GM23338 (cell line): ENCODE results near the gene CXXC5. TPM values are rescaled to one million over a fixed set of nuclear protein-coding genes. Genes with fewer than 3 reads are reported as not detected.

Experiments used
- ATAC-seq: fragments of 200-7000 bp; cut with Tn5 transposase; 3 replicates; pipeline ENCODE4 v1.9.1; 2020
- DNase-seq: peaks from one replicate; pipeline ENCODE4 v3.0.0-alpha.2; 2015; ENCODE audit warnings: low spot score
- H2AFZ ChIP-seq: fragments of 200-600 bp; sonication (generic); 2 replicates; pipeline ENCODE4 v1.8.0; 2016; ENCODE audit warnings: antibody characterized with exemption, mild to moderate bottlenecking, moderate library complexity
- H3F3A ChIP-seq: fragments of 200-600 bp; sonication (generic); replicated peaks from 2 replicates; pipeline ENCODE4 v1.8.0; 2017; ENCODE audit warnings: antibody characterized with exemption, mixed run types, low read depth
- H3K27ac ChIP-seq: fragments of 200-600 bp; sonication (generic); 2 replicates; pipeline ENCODE4 v1.6.1; 2016; ENCODE audit warnings: low read depth
- H3K27me3 ChIP-seq: fragments of 200-600 bp; sonication (generic); 2 replicates; pipeline ENCODE4 v1.8.0; 2016; ENCODE audit warnings: mild to moderate bottlenecking, mixed run types, moderate library complexity; ENCODE audit not compliant: insufficient read depth
- H3K36me3 ChIP-seq: fragments of 200-600 bp; sonication (generic); 2 replicates; pipeline ENCODE4 v1.8.0; 2016; ENCODE audit warnings: mild to moderate bottlenecking; ENCODE audit not compliant: insufficient read depth
- H3K4me1 ChIP-seq: fragments of 200-600 bp; sonication (generic); 2 replicates; pipeline ENCODE4 v1.8.0; 2016; ENCODE audit warnings: mild to moderate bottlenecking, moderate library complexity; ENCODE audit not compliant: insufficient read depth
- H3K4me2 ChIP-seq: fragments of 200-600 bp; sonication (generic); 2 replicates; pipeline ENCODE4 v1.7.1; 2017; ENCODE audit warnings: mixed run types
- H3K4me3 ChIP-seq: fragments of 200-600 bp; sonication (generic); 2 replicates; pipeline ENCODE4 v1.6.1; 2016; ENCODE audit warnings: mixed run types
- H3K79me2 ChIP-seq: fragments of 200-600 bp; sonication (generic); replicated peaks from 2 replicates; pipeline ENCODE4 v1.8.0; 2017; ENCODE audit warnings: mild to moderate bottlenecking; ENCODE audit not compliant: insufficient read depth
- H3K9me2 ChIP-seq: fragments of 200-600 bp; sonication (generic); 2 replicates; pipeline ENCODE4 v1.8.0; 2017; ENCODE audit not compliant: insufficient read depth
- H4K20me1 ChIP-seq: fragments of 200-600 bp; sonication (generic); replicated peaks from 2 replicates; pipeline ENCODE4 v1.8.0; 2017; ENCODE audit warnings: mild to moderate bottlenecking; ENCODE audit not compliant: insufficient read depth
- H3K27ac Mint-ChIP-seq: 2 replicates; pipeline ENCODE4 v1.8.0; 2020; ENCODE audit warnings: inconsistent platforms, mild to moderate bottlenecking, moderate library complexity, mixed read lengths
- H3K27me3 Mint-ChIP-seq: 3 replicates; pipeline ENCODE4 v1.8.0; 2022; ENCODE audit warnings: low read depth, mild to moderate bottlenecking, moderate library complexity, mixed read lengths, inconsistent platforms; ENCODE audit not compliant: insufficient read depth, poor library complexity
- H3K36me3 Mint-ChIP-seq: 3 replicates; pipeline ENCODE4 v1.8.0; 2021; ENCODE audit warnings: low read depth, mild to moderate bottlenecking, inconsistent platforms, moderate library complexity, mixed read lengths
- H3K4me1 Mint-ChIP-seq: 3 replicates; pipeline ENCODE4 v1.8.0; 2020; ENCODE audit warnings: mild to moderate bottlenecking, inconsistent platforms, mixed read lengths
- H3K4me3 Mint-ChIP-seq: 3 replicates; pipeline ENCODE4 v1.8.0; 2021; ENCODE audit warnings: moderate library complexity, mild to moderate bottlenecking, inconsistent platforms, mixed read lengths
- H3K9me3 Mint-ChIP-seq: 3 replicates; pipeline ENCODE4 v1.8.0; 2020; ENCODE audit warnings: moderate library complexity, mild to moderate bottlenecking, inconsistent platforms, mixed read lengths
- CREB1 ChIP-seq: fragments of 250-450 bp; sonication (Bioruptor Pico); IDR thresholded peaks from 2 replicates; pipeline ENCODE4 v1.5.0; 2020; ENCODE audit warnings: low read depth, mild to moderate bottlenecking, moderate library complexity
- EZH2 ChIP-seq: fragments of 200-600 bp; sonication (generic); IDR thresholded peaks from one replicate; pipeline ENCODE4 v1.8.0; 2017; ENCODE audit warnings: antibody characterized with exemption, mild to moderate bottlenecking, low read depth; ENCODE audit not compliant: unreplicated experiment
- EZH2phosphoT487 ChIP-seq: fragments of 200-600 bp; sonication (generic); IDR thresholded peaks from one replicate; pipeline ENCODE4 v1.8.1; 2018; ENCODE audit warnings: antibody characterized with exemption; ENCODE audit not compliant: unreplicated experiment
- JUNB ChIP-seq: IDR thresholded peaks from one replicate; pipeline ENCODE4 v1.6.1; 2016; ENCODE audit warnings: antibody characterized with exemption; ENCODE audit not compliant: unreplicated experiment
- POLR2AphosphoS5 ChIP-seq: IDR thresholded peaks from 2 replicates; pipeline ENCODE4 v1.6.1; 2016; ENCODE audit warnings: antibody characterized with exemption, low read depth
- STAT1 ChIP-seq: IDR thresholded peaks from one replicate; pipeline ENCODE4 v1.6.1; 2016; ENCODE audit warnings: antibody characterized with exemption; ENCODE audit not compliant: unreplicated experiment
- ZNF114 ChIP-seq: fragments of 250-450 bp; sonication (Bioruptor Pico); IDR thresholded peaks from 2 replicates; pipeline ENCODE4 v1.5.0; 2020; ENCODE audit warnings: mild to moderate bottlenecking, moderate library complexity
- ZNF331 ChIP-seq: fragments of 250-450 bp; sonication (Bioruptor Pico); IDR thresholded peaks from 2 replicates; pipeline ENCODE4 v1.5.0; 2020; ENCODE audit warnings: low read depth, mild to moderate bottlenecking, moderate library complexity
- polyA plus RNA-seq: library from polyadenylated mRNA; unstranded; fragments of >200 nt; fragmentation: Nextera tagmentation; extraction: Ambion mirVana; gene quantifications from 2 replicates; pipeline ENCODE4 v1.2.1, GENCODE V29; 2016
- total RNA-seq: library from RNA; depleted of rRNA; stranded (reverse); fragments of >200 nt; shearing (Covaris generic); gene quantifications from 2 replicates; pipeline ENCODE4 v1.2.3, GENCODE V29; 2014
- TF ChIP-seq, protein P1 (sequence below): fragments of 250-450 bp; sonication (Bioruptor Pico); IDR thresholded peaks from 2 replicates; pipeline ENCODE4 v1.5.0; 2020; ENCODE audit warnings: mild to moderate bottlenecking, moderate library complexity
- TF ChIP-seq, protein P2 (sequence below), 2 experiments: fragments of 200-600 bp in 1 of 2; sonication (generic) in 1 of 2; conservative IDR thresholded peaks; 2 replicates each; pipeline versions ENCODE4 v1.5.1 to v1.6.1; 2016 to 2017; ENCODE audit warnings: antibody characterized with exemption in 2 of 2, low read depth in 2 of 2, mild to moderate bottlenecking in 2 of 2, moderate library complexity in 1 of 2
- TF ChIP-seq, protein P3 (sequence below): IDR thresholded peaks from 2 replicates; pipeline ENCODE4 v1.6.1; 2016; ENCODE audit warnings: antibody characterized with exemption

The CXXC5 gene
- total and polyA plus RNA-seq, 2 experiments from 2014 or later, result 63.3 to 111 TPM

DNA sequence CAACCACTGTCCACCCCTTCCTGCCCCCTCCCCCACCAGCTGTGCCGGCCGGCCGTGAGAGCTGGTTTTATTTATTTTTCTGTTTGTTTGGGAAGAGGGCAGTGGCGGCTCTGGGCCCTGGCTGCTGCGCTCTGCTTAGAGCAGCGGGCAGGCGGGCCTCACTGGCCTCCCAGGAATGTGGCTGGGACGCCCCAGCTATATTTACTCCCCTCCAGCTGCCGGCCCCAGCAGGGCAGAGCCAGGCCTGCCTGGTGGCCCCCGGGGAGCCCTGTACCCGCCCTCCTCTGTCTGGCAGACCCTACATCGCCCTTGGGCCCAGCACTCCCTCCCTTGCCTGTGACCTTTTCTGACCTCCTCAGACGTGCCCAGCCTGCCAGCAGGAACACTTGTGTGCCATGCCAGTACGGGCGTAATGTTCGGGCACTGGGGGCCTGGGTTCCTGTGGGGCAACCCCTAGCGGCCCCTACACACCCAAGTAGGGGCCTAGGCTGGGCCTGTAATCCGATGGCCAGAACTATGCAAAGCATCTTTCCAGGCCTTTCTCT lies 7.7 kb downstream of the CXXC5 start:
- DNase-seq, result peak; percentile 67
- H3K9me3 Mint-ChIP-seq, result no peaks in the 10 kb centered on the region
- no peak overlapping the region for H3K4me3 ChIP-seq
- H3K4me1 Mint-ChIP-seq, result peaks cover 82% of the 10 kb centered on the region
- no peaks in the 10 kb centered on the region for H3K36me3 ChIP-seq
- peaks cover 17% of the 10 kb centered on the region for H3F3A ChIP-seq
- peaks cover 82% of the 10 kb centered on the region for H4K20me1 ChIP-seq
- H3K4me1 ChIP-seq, result peaks cover 86% of the 10 kb centered on the region
- H3K27me3 Mint-ChIP-seq, result peaks cover 29% of the 10 kb centered on the region
- no peak overlapping the region for H3K27ac ChIP-seq
- H3K27ac Mint-ChIP-seq, result peak overlapping the region; percentile 78; the same call in 1 of the 2 replicates
- no peaks in the 10 kb centered on the region for H3K36me3 Mint-ChIP-seq
- 0 out of 2 replicates have a peak, but pooled peaks cover 3% of the 10 kb centered on the region for H3K27me3 ChIP-seq
- no peak for TF ChIP-seq CREB1
- TF ChIP-seq EZH2, result no peak
- TF ChIP-seq POLR2AphosphoS5, result no peak
- TF ChIP-seq, protein P1, sequence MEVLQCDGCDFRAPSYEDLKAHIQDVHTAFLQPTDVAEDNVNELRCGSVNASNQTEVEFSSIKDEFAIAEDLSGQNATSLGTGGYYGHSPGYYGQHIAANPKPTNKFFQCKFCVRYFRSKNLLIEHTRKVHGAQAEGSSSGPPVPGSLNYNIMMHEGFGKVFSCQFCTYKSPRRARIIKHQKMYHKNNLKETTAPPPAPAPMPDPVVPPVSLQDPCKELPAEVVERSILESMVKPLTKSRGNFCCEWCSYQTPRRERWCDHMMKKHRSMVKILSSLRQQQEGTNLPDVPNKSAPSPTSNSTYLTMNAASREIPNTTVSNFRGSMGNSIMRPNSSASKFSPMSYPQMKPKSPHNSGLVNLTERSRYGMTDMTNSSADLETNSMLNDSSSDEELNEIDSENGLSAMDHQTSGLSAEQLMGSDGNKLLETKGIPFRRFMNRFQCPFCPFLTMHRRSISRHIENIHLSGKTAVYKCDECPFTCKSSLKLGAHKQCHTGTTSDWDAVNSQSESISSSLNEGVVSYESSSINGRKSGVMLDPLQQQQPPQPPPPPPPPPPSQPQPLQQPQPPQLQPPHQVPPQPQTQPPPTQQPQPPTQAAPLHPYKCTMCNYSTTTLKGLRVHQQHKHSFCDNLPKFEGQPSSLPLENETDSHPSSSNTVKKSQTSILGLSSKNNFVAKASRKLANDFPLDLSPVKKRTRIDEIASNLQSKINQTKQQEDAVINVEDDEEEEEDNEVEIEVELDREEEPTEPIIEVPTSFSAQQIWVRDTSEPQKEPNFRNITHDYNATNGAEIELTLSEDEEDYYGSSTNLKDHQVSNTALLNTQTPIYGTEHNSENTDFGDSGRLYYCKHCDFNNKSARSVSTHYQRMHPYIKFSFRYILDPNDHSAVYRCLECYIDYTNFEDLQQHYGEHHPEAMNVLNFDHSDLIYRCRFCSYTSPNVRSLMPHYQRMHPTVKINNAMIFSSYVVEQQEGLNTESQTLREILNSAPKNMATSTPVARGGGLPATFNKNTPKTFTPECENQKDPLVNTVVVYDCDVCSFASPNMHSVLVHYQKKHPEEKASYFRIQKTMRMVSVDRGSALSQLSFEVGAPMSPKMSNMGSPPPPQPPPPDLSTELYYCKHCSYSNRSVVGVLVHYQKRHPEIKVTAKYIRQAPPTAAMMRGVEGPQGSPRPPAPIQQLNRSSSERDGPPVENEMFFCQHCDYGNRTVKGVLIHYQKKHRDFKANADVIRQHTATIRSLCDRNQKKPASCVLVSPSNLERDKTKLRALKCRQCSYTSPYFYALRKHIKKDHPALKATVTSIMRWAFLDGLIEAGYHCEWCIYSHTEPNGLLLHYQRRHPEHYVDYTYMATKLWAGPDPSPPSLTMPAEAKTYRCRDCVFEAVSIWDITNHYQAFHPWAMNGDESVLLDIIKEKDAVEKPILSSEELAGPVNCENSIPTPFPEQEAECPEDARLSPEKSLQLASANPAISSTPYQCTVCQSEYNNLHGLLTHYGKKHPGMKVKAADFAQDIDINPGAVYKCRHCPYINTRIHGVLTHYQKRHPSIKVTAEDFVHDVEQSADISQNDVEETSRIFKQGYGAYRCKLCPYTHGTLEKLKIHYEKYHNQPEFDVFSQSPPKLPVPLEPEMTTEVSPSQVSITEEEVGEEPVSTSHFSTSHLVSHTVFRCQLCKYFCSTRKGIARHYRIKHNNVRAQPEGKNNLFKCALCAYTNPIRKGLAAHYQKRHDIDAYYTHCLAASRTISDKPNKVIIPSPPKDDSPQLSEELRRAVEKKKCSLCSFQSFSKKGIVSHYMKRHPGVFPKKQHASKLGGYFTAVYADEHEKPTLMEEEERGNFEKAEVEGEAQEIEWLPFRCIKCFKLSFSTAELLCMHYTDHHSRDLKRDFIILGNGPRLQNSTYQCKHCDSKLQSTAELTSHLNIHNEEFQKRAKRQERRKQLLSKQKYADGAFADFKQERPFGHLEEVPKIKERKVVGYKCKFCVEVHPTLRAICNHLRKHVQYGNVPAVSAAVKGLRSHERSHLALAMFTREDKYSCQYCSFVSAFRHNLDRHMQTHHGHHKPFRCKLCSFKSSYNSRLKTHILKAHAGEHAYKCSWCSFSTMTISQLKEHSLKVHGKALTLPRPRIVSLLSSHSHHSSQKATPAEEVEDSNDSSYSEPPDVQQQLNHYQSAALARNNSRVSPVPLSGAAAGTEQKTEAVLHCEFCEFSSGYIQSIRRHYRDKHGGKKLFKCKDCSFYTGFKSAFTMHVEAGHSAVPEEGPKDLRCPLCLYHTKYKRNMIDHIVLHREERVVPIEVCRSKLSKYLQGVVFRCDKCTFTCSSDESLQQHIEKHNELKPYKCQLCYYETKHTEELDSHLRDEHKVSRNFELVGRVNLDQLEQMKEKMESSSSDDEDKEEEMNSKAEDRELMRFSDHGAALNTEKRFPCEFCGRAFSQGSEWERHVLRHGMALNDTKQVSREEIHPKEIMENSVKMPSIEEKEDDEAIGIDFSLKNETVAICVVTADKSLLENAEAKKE (CRISPR knock-in tag), result no peak
- TF ChIP-seq, protein P2, sequence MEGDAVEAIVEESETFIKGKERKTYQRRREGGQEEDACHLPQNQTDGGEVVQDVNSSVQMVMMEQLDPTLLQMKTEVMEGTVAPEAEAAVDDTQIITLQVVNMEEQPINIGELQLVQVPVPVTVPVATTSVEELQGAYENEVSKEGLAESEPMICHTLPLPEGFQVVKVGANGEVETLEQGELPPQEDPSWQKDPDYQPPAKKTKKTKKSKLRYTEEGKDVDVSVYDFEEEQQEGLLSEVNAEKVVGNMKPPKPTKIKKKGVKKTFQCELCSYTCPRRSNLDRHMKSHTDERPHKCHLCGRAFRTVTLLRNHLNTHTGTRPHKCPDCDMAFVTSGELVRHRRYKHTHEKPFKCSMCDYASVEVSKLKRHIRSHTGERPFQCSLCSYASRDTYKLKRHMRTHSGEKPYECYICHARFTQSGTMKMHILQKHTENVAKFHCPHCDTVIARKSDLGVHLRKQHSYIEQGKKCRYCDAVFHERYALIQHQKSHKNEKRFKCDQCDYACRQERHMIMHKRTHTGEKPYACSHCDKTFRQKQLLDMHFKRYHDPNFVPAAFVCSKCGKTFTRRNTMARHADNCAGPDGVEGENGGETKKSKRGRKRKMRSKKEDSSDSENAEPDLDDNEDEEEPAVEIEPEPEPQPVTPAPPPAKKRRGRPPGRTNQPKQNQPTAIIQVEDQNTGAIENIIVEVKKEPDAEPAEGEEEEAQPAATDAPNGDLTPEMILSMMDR (conservative IDR thresholded peaks at IDR 0.05; ENCODE audit: low read depth in 2 of 2), result no peak
- no peak for TF ChIP-seq EZH2phosphoT487
- TF ChIP-seq, protein P3, sequence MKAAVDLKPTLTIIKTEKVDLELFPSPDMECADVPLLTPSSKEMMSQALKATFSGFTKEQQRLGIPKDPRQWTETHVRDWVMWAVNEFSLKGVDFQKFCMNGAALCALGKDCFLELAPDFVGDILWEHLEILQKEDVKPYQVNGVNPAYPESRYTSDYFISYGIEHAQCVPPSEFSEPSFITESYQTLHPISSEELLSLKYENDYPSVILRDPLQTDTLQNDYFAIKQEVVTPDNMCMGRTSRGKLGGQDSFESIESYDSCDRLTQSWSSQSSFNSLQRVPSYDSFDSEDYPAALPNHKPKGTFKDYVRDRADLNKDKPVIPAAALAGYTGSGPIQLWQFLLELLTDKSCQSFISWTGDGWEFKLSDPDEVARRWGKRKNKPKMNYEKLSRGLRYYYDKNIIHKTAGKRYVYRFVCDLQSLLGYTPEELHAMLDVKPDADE, result no peak
- no peak for TF ChIP-seq ZNF331 (CRISPR knock-in tag)
- TF ChIP-seq STAT1, result no peak
- no peak for TF ChIP-seq JUNB
- TF ChIP-seq ZNF114, result no peak
- peak overlapping the region; percentile 74 for H3K4me2 ChIP-seq
- no peak overlapping the region for H2AFZ ChIP-seq
- no peaks in the 10 kb centered on the region for H3K9me2 ChIP-seq
- H3K4me3 Mint-ChIP-seq, result peak overlapping the region; percentile 40; the same call in 1 of the 3 replicates
- peaks cover 98% of the 10 kb centered on the region for H3K79me2 ChIP-seq
- ATAC-seq, result peak; percentile 15
